ENCODE data around the gene CFAP161.

- TF ChIP-seq POLR2AphosphoS5 (IDR thresholded peaks at IDR 0.05; ENCODE audit: low read depth, low read length) = no peak
- no peak for TF ChIP-seq FOXP2 (optimal IDR thresholded peaks at IDR 0.05; ENCODE audit: borderline replicate concordance, extremely low read depth, extremely low read length, insufficient read depth)
- no peak for TF ChIP-seq REST (IDR thresholded peaks at IDR 0.05; ENCODE audit: insufficient read depth in 1 of 2, low read depth in 2 of 2, low read length in 2 of 2)
Measured at GRCh38 chr15:81097116-81097889, 36.8 kb upstream of the CFAP161 start.
